Hindlimb muscle (tissue), 1 donor: ENCODE results near the gene SUPT5H. TPM values are rescaled to one million over a fixed set of nuclear protein-coding genes. Genes with fewer than 3 reads are reported as not detected.

Source experiments
- DNase-seq: peaks from one replicate; pipeline ENCODE4 v3.0.0-alpha.2; 2013
- polyA plus RNA-seq: library from polyadenylated mRNA; unstranded; fragments of 120-200 nt; gene quantifications from one replicate; pipeline ENCODE4 v1.2.1, GENCODE V29; 2013; ENCODE audit not compliant: insufficient read length

SUPT5H gene
- polyA plus RNA-seq, 1 donor: 87.0 TPM

- DNase-seq: peak; percentile 81
These were observed 36.0 kb upstream of the SUPT5H start for GRCh38 chr19:39409208-39410016.

GRCh38 chr19:39410017-39410830 is 35.2 kb upstream of the SUPT5H start:
- DNase-seq: peak; percentile 78

- no peak for DNase-seq
These were observed 34.6 kb upstream of the SUPT5H start for GRCh38 chr19:39410831-39411080.

- DNase-seq: no peak
These were observed 34.1 kb upstream of the SUPT5H start for GRCh38 chr19:39411081-39411831.

- DNase-seq: peak; percentile 90
These were observed 33.6 kb upstream of the SUPT5H start for GRCh38 chr19:39411832-39412099.

GRCh38 chr19:39412100-39412866 is 33.1 kb upstream of the SUPT5H start, which contains the start of gene PLEKHG2:
Gene PLEKHG2, plus strand, starts transcription at chr19:39412669. Its CDS starts 1,418 bp downstream, at chr19:39414087.
- peak; percentile 99 for DNase-seq

- DNase-seq: no peak
These were observed 32.5 kb upstream of the SUPT5H start for GRCh38 chr19:39412867-39413271.

GRCh38 chr19:39413272-39413910 is 32.0 kb upstream of the SUPT5H start:
- peak; percentile 79 for DNase-seq

- DNase-seq: no peak
These were observed 31.3 kb upstream of the SUPT5H start for GRCh38 chr19:39413911-39414608.

- DNase-seq: no peak
These were observed 30.0 kb upstream of the SUPT5H start for GRCh38 chr19:39415111-39416046.

- no peak for DNase-seq
These were observed 28.9 kb upstream of the SUPT5H start for GRCh38 chr19:39416152-39417120.

- no peak for DNase-seq
These were observed 27.8 kb upstream of the SUPT5H start for GRCh38 chr19:39417463-39418181.

- no peak for DNase-seq
These were observed 26.4 kb upstream of the SUPT5H start for GRCh38 chr19:39419003-39419402.

GRCh38 chr19:39420769-39421168 is 24.6 kb upstream of the SUPT5H start:
- DNase-seq: no peak

- no peak for DNase-seq
These were observed 23.4 kb upstream of the SUPT5H start for GRCh38 chr19:39422020-39422419.

GRCh38 chr19:39423258-39424086 is 21.9 kb upstream of the SUPT5H start:
- no peak for DNase-seq

GRCh38 chr19:39424934-39425333 is 20.4 kb upstream of the SUPT5H start:
- no peak for DNase-seq
